Measurements from ENCODE around the gene GPT2.

Gene GPT2

DNA sequence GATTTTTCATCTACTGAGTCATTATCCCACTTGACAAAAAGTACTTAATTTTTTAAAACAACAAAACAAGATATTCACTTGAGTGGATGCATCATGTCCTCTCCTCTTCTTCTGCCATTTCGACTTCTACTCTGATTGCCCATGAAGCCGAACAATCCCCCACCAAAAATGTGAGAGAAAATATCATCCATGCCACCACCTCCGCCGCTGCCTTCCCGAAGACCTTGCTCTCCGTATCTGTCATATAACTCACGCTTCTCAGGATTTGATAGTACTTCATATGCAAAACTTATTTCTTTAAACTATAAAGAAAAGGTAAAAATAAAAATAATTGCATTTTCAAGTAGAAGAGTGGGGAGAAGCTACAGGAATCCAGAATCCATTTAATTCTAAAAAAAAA is 87.1 kb downstream of the GPT2 start:
- no peak for FAIRE-seq

- FAIRE-seq = no peak
Measured at GRCh38 chr16:46972429-46973206, 88.5 kb downstream of the GPT2 start.

GRCh38 chr16:46973207-46973995 is 89.2 kb downstream of the GPT2 start, which contains the start of gene DNAJA2:
DNAJA2 (minus strand) TSS chr16:46973674; CDS start chr16:46973572, 102 bp downstream.
- FAIRE-seq = no peak

DNA sequence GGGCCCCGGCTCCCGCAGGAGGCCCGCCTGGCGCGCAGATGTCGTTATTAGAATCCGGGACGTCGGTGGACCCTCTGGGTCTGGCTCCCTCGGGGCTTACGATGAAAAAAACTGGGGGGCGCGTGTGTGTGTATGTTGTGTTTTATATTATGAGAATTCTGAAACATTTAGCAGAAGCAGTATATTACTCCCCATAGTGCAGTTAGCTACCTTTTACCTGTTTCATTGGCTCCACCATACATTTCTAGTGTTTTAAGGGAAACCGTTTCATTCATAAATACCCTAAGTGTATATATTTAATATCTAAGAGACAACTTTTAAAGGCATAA is 89.8 kb downstream of the GPT2 start:
- no peak for FAIRE-seq

- no peak for FAIRE-seq
Measured at GRCh38 chr16:46974352-46974751, 90.2 kb downstream of the GPT2 start.

GRCh38 chr16:46975165-46975564 is 91.0 kb downstream of the GPT2 start:
- no peak for FAIRE-seq

- no peak for FAIRE-seq
Measured at GRCh38 chr16:46975908-46976470, 91.8 kb downstream of the GPT2 start.

DNA sequence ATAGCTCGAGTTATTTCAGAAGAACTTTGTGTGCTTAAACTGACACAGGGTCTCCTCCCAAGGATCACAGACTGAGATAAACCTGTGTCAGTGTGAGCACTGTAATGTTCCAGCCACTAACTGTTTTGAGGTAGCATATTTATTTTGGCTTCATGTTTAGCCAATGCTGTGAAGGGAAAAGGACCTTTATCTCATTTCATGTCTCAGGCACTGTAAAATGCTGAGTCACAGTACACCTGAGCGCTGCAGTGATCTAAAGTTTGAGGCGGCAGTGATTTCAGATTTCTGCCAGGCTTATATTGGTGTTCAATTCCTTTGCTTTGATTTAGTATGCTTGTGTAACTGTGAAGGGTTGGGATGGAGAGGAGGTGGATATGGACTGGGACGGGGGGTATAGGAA is 92.4 kb downstream of the GPT2 start:
- no peak for FAIRE-seq

All from endometrium (tissue), 2 donors.